ENCODE measurements around the gene ACTR3.

DNA sequence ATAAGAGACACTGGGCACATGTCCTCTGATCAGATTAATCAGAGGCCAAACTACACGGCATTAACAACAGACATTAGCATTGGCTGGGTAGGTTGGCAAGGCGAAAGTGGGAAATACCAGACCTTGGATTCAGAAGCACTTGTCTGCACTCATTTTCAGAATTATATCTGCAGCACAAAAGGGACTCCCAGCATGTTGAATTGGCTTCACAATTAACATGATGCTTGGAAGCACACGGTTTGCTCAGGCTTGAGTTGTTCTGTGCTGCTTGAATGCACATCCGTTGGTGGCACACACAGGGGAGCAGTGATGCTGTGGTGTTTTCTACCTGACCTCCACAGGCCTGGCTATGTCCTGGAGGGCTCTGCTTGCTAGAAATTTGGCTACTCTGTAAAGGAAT is 83.9 kb downstream of the ACTR3 start:
- TF ChIP-seq, protein P1, sequence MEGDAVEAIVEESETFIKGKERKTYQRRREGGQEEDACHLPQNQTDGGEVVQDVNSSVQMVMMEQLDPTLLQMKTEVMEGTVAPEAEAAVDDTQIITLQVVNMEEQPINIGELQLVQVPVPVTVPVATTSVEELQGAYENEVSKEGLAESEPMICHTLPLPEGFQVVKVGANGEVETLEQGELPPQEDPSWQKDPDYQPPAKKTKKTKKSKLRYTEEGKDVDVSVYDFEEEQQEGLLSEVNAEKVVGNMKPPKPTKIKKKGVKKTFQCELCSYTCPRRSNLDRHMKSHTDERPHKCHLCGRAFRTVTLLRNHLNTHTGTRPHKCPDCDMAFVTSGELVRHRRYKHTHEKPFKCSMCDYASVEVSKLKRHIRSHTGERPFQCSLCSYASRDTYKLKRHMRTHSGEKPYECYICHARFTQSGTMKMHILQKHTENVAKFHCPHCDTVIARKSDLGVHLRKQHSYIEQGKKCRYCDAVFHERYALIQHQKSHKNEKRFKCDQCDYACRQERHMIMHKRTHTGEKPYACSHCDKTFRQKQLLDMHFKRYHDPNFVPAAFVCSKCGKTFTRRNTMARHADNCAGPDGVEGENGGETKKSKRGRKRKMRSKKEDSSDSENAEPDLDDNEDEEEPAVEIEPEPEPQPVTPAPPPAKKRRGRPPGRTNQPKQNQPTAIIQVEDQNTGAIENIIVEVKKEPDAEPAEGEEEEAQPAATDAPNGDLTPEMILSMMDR (conservative IDR thresholded peaks at IDR 0.05; ENCODE audit: low read depth, low read length), result no peak
- TF ChIP-seq EZH2 (IDR thresholded peaks at IDR 0.05; ENCODE audit: low read length, unreplicated experiment), result no peak

Measured in PC-3 (cell line).